Subcutaneous abdominal adipose tissue (tissue), 5 donors: Measurements from ENCODE around the gene KCND3.

Experiments
- H3K27ac ChIP-seq: one replicate; pipeline ENCODE4 v1.7.0; 2013; ENCODE audit warnings: low read depth, mild to moderate bottlenecking, inconsistent platforms, low read length, moderate library complexity
- H3K27me3 ChIP-seq, 5 donors: one replicate each; pipeline ENCODE4 v1.7.0; 2013; ENCODE audit warnings: low read length in 5 of 5, inconsistent platforms in 1 of 5; ENCODE audit not compliant: control insufficient read depth in 5 of 5, insufficient read depth in 4 of 5
- H3K36me3 ChIP-seq, 5 donors: one replicate each; pipeline ENCODE4 v1.7.0; 2013; ENCODE audit warnings: low read length in 5 of 5; ENCODE audit not compliant: control insufficient read depth in 5 of 5, insufficient read depth in 5 of 5
- H3K4me1 ChIP-seq, 5 donors: one replicate each; pipeline ENCODE4 v1.7.0; 2013; ENCODE audit warnings: low read length in 5 of 5, mild to moderate bottlenecking in 3 of 5, moderate library complexity in 1 of 5; ENCODE audit not compliant: control insufficient read depth in 5 of 5, insufficient read depth in 5 of 5
- H3K4me3 ChIP-seq, 5 donors: one replicate each; pipeline ENCODE4 v1.7.0; 2013; ENCODE audit warnings: low read length in 5 of 5, low read depth in 1 of 5
- H3K9ac ChIP-seq, 5 donors: one replicate each; pipeline ENCODE4 v1.7.0; 2013; ENCODE audit warnings: low read length in 5 of 5, mild to moderate bottlenecking in 4 of 5, moderate library complexity in 3 of 5
- H3K9me3 ChIP-seq, 5 donors: one replicate each; pipeline ENCODE4 v1.7.0; 2013; ENCODE audit warnings: low read length in 5 of 5; ENCODE audit not compliant: control insufficient read depth in 5 of 5
- donor health status: healthy.
- donor health status: healthy.
- donor health status: healthy.
- donor health status: healthy.
- donor health status: healthy.

The KCND3 gene

DNA sequence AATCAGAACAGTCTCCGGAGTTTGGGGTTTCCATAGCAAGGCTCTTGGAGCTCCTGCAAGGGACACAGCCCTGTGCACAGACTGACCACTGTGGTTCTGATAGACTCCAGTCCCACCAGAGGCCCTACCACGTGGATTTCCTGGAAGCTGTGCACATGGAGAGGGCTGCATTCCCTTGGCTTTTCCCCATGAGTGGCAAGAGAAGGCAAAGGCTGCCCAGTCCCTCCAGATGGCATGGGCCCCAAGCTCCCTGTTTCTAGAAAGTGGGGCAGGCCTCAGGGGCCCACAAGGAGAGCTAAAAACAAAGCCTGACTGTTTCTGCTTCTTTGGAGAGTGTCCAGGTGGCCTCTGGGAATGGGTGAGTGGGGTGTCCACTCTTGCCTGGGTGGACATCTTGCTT is 146.3 kb downstream of the KCND3 start:
- Histone ChIP-seq H3K27me3 (no peaks in the 10 kb centered on the region), H3K36me3 (no peaks in the 10 kb centered on the region), H3K9ac (no peak overlapping the region), H3K27ac (no peak overlapping the region), H3K4me1 (no peaks in the 10 kb centered on the region), H3K9me3 (no peaks in the 10 kb centered on the region), H3K4me3 (no peak overlapping the region)

GRCh38 chr1:111842411-111842810 is 147.1 kb downstream of the KCND3 start:
- Histone ChIP-seq H3K9ac (no peak overlapping the region), H3K27me3 (no peaks in the 10 kb centered on the region), H3K4me1 (no peaks in the 10 kb centered on the region), H3K4me3 (no peak overlapping the region), H3K36me3 (no peaks in the 10 kb centered on the region), H3K27ac (no peak overlapping the region), H3K9me3 (no peaks in the 10 kb centered on the region)

- Histone ChIP-seq H3K27ac (no peak overlapping the region), H3K4me1 (no peaks in the 10 kb centered on the region), H3K9me3 (no peaks in the 10 kb centered on the region), H3K4me3 (no peak overlapping the region), H3K36me3 (no peaks in the 10 kb centered on the region), H3K9ac (no peak overlapping the region), H3K27me3 (no peaks in the 10 kb centered on the region)
These were observed 147.7 kb downstream of the KCND3 start for GRCh38 chr1:111841746-111842145.

DNA sequence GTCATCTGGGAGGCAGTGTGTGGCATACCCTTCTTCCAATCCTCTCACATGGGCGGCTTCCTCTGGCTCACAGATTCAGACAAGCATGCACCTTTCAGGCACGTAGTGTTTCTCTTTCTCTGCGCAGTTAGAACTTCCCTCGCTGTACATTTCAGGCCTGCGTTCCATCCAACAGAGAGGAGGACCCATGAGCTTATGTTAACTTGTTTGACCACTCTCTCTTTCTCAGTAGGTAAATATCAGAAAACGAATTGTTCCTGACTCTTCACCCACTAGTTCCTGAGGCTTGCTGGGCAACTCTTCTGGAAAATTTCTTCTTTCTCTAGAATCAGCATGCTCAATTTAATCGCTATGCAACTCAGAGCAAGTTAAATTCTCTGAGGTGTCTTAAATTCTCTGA is 148.3 kb downstream of the KCND3 start:
- Histone ChIP-seq H3K27me3 (no peaks in the 10 kb centered on the region), H3K4me1 (no peaks in the 10 kb centered on the region), H3K9me3 (no peaks in the 10 kb centered on the region), H3K9ac (no peak overlapping the region), H3K36me3 (no peaks in the 10 kb centered on the region), H3K4me3 (no peak overlapping the region), H3K27ac (no peak overlapping the region)

GRCh38 chr1:111837393-111837792 is 152.1 kb downstream of the KCND3 start:
- Histone ChIP-seq H3K4me3 (no peak overlapping the region), H3K36me3 (no peaks in the 10 kb centered on the region), H3K9ac (no peak overlapping the region), H3K4me1 (no peaks in the 10 kb centered on the region), H3K9me3 (no peaks in the 10 kb centered on the region), H3K27me3 (no peaks in the 10 kb centered on the region), H3K27ac (no peak overlapping the region)

- Histone ChIP-seq H3K9ac (no peak overlapping the region), H3K27me3 (no peaks in the 10 kb centered on the region), H3K27ac (no peak overlapping the region), H3K9me3 (no peaks in the 10 kb centered on the region), H3K4me1 (no peaks in the 10 kb centered on the region), H3K36me3 (no peaks in the 10 kb centered on the region), H3K4me3 (no peak overlapping the region)
These were observed 153.4 kb downstream of the KCND3 start for GRCh38 chr1:111836111-111836510.

DNA sequence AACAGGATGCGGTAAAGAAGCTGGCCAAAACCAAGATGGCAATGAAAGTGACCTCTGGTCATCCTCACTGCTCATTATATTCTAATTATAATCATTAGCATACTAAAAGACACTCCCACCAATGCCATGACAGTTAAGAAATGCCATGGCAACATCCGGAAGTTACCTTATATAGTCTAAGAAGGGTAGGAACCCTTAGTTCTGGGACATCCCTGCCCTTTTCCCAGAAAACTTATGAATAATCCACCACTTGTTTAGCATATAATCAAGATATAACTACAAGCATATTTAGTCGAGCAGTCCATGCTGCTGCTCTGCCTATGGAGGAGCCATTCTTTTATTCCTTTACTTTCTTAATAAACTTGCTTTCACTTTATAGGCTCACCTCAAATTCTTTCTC is 154.0 kb downstream of the KCND3 start:
- no peak overlapping the region for H3K4me3 ChIP-seq
- no peak overlapping the region for H3K27ac ChIP-seq
- no peaks in the 10 kb centered on the region for H3K27me3 ChIP-seq
- no peaks in the 10 kb centered on the region for H3K9me3 ChIP-seq
- no peaks in the 10 kb centered on the region for H3K4me1 ChIP-seq
- no peaks in the 10 kb centered on the region for H3K36me3 ChIP-seq
- H3K9ac ChIP-seq: no peak overlapping the region

DNA sequence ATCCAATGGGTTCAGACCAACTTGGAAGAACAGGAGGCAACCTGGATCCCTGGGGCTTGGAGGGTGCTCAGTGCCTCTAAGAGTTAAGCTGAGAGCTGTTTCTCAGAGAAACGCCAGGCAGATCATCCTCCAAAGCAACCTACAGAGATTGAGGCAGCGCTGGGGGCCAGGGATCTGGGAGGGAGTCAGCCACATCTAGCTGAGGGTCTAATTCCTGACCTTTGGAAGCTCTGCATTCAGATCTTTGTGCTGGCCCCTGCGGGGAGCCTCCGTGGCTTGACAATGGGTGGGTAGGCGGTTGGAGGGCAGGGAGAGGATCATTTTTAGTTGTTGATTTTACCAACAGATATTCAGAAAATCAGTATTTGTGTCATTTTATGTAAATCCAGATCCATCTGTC is 154.5 kb downstream of the KCND3 start:
- no peaks in the 10 kb centered on the region for H3K4me1 ChIP-seq
- no peaks in the 10 kb centered on the region for H3K9me3 ChIP-seq
- H3K36me3 ChIP-seq: no peaks in the 10 kb centered on the region
- no peak overlapping the region for H3K9ac ChIP-seq
- H3K4me3 ChIP-seq: no peak overlapping the region
- H3K27ac ChIP-seq: no peak overlapping the region
- H3K27me3 ChIP-seq: no peaks in the 10 kb centered on the region

GRCh38 chr1:111833334-111833733 is 156.1 kb downstream of the KCND3 start:
- Histone ChIP-seq H3K27me3 (no peaks in the 10 kb centered on the region), H3K9me3 (no peaks in the 10 kb centered on the region), H3K27ac (no peak overlapping the region), H3K4me3 (no peak overlapping the region), H3K4me1 (no peaks in the 10 kb centered on the region), H3K9ac (no peak overlapping the region), H3K36me3 (no peaks in the 10 kb centered on the region)

DNA sequence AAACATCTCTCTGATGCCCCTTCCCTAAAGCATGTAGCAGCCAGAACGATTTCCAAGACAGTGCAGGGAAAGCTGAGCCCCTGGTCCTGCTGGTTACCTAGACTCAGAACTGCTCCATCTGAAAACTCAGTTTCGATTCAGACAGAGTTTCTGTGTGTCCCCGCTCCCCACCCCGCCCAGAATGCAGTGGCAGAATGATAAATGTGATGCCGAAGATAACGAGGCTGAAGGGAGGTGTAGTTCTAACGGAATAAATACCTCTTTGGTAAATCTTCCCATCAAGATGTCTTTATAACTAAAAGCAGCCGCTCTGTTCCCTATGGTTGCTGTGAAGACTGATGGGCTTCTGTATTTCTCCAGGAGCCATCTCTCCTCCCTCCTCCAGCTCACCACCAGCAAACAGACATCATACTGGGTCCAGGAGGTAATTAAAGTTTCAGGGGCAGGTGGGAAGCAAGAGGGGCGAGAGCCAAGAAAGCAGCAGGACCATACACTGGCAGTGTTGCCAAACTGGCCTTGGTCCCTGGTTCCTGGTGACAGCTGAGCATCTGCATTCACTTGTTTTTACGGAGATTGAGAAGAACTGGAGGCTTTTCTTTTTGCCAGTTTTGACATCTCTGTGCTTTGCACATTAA is 156.8 kb downstream of the KCND3 start:
- H3K4me1 ChIP-seq: no peaks in the 10 kb centered on the region
- H3K4me3 ChIP-seq: no peak overlapping the region
- no peak overlapping the region for H3K27ac ChIP-seq
- H3K9ac ChIP-seq: no peak overlapping the region
- H3K9me3 ChIP-seq: no peaks in the 10 kb centered on the region
- H3K27me3 ChIP-seq: no peaks in the 10 kb centered on the region
- H3K36me3 ChIP-seq: no peaks in the 10 kb centered on the region

DNA sequence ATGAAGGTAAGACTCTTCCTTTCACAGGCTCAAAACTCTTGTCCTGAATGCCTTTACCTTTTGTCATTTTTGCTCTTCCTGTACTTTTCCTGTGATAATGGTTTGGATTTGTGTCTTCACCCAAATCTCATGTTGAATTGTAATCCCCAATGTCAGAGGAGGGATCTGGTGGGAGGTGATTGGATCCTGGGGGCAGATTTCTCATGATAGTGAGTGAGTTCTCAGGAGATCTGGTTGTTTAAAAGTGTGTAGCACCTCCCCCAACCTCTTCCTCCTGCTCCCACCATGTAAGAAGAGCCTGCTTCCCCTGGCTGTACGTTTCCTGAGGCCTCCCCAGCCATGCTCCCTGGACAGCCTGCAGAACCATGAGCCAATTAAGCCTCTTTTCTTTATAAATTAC is 158.3 kb downstream of the KCND3 start:
- Histone ChIP-seq H3K4me1 (no peaks in the 10 kb centered on the region), H3K27me3 (no peaks in the 10 kb centered on the region), H3K4me3 (no peak overlapping the region), H3K9me3 (no peaks in the 10 kb centered on the region), H3K9ac (no peak overlapping the region), H3K27ac (no peak overlapping the region), H3K36me3 (no peaks in the 10 kb centered on the region)
